Parathyroid adenoma (tissue), 2 donors: ENCODE data around the gene NPAS3.

Experiments
- H2AFZ ChIP-seq: fragments of 300-600 bp; sonication (generic); one replicate; pipeline ENCODE4 v1.7.0; 2017; ENCODE audit warnings: antibody characterized with exemption, mild to moderate bottlenecking
- H3K27ac ChIP-seq: fragments of 300-600 bp; sonication (generic); one replicate; pipeline ENCODE4 v1.7.0; 2017
- H3K27me3 ChIP-seq: fragments of 300-600 bp; sonication (generic); one replicate; pipeline ENCODE4 v1.7.0; 2017; ENCODE audit warnings: low read length; ENCODE audit not compliant: control insufficient read depth, insufficient read depth
- H3K36me3 ChIP-seq: fragments of 300-600 bp; sonication (generic); one replicate; pipeline ENCODE4 v1.7.0; 2017; ENCODE audit warnings: low read length; ENCODE audit not compliant: control insufficient read depth, insufficient read depth
- H3K4me1 ChIP-seq: fragments of 300-600 bp; sonication (generic); one replicate; pipeline ENCODE4 v1.7.0; 2017; ENCODE audit warnings: control low read depth
- H3K4me2 ChIP-seq: fragments of 300-600 bp; sonication (generic); one replicate; pipeline ENCODE4 v1.7.0; 2017; ENCODE audit warnings: low read length
- H3K4me3 ChIP-seq: fragments of 300-600 bp; sonication (generic); one replicate; pipeline ENCODE4 v1.7.0; 2017; ENCODE audit warnings: low read depth, low read length
- H3K79me2 ChIP-seq: fragments of 300-600 bp; sonication (generic); one replicate; pipeline ENCODE4 v1.7.0; 2017; ENCODE audit warnings: control low read depth
- H3K9ac ChIP-seq: fragments of 300-600 bp; sonication (generic); one replicate; pipeline ENCODE4 v1.7.0; 2017; ENCODE audit warnings: mild to moderate bottlenecking
- H3K9me3 ChIP-seq: fragments of 300-600 bp; sonication (generic); one replicate; pipeline ENCODE4 v1.7.0; 2017; ENCODE audit warnings: low read length; ENCODE audit not compliant: control insufficient read depth
- TF ChIP-seq, protein P1 (sequence below): fragments of 300-600 bp; sonication (generic); IDR thresholded peaks from one replicate; pipeline ENCODE4 v1.7.0; 2017; ENCODE audit warnings: antibody characterized with exemption, mild to moderate bottlenecking
- donor health status: primary hyperparathyroidism.

The NPAS3 gene

DNA sequence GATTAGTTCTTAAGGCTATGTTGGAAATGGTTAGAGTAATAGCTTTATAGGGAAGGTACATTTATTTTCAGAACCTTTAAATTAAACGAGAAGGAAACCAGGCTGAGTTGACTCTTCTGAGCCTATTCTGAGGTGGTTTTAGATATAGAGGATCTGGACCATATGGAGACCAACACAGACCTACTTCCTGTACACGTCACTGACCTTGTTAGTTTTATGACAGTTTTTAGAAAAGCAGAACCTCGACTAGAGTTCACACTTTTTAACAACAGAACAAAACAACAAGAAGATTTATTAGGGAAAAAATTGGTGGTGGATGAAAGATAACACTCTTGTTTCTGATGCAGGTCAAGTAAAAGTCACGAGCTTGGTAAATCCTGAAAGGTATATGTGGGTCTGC lies 107.1 kb downstream of the NPAS3 start:
- Histone ChIP-seq H3K9ac (no peak overlapping the region), H2AFZ (no peak overlapping the region), H3K4me3 (no peak overlapping the region), H3K27me3 (no peaks in the 10 kb centered on the region), H3K9me3 (no peaks in the 10 kb centered on the region), H3K4me2 (no peak overlapping the region), H3K36me3 (no peaks in the 10 kb centered on the region), H3K27ac (no peak overlapping the region), H3K79me2 (no peaks in the 10 kb centered on the region), H3K4me1 (no peaks in the 10 kb centered on the region)
- TF ChIP-seq, protein P1, sequence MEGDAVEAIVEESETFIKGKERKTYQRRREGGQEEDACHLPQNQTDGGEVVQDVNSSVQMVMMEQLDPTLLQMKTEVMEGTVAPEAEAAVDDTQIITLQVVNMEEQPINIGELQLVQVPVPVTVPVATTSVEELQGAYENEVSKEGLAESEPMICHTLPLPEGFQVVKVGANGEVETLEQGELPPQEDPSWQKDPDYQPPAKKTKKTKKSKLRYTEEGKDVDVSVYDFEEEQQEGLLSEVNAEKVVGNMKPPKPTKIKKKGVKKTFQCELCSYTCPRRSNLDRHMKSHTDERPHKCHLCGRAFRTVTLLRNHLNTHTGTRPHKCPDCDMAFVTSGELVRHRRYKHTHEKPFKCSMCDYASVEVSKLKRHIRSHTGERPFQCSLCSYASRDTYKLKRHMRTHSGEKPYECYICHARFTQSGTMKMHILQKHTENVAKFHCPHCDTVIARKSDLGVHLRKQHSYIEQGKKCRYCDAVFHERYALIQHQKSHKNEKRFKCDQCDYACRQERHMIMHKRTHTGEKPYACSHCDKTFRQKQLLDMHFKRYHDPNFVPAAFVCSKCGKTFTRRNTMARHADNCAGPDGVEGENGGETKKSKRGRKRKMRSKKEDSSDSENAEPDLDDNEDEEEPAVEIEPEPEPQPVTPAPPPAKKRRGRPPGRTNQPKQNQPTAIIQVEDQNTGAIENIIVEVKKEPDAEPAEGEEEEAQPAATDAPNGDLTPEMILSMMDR, result no peak

DNA sequence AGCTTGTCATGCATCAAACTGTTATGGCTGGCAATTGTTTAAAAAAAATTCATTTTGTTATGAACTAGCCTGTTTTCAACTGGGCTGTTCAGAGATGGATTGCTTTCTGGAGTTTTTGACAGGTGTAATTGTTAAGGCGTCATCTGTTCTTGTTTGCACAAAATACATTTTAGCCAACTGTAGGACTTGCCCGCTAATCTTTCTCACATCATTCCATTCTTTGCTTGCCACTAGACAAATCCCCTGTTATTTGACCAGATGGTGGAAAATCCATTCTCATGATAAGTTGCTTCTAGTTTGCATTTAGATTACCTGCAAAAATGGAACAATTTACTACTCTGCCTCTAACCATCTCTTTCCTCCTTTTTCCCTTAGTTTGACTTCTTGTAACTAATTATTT lies 114.3 kb downstream of the NPAS3 start:
- no peak overlapping the region for H3K9ac ChIP-seq
- no peaks in the 10 kb centered on the region for H3K4me1 ChIP-seq
- H3K36me3 ChIP-seq, result no peaks in the 10 kb centered on the region

DNA sequence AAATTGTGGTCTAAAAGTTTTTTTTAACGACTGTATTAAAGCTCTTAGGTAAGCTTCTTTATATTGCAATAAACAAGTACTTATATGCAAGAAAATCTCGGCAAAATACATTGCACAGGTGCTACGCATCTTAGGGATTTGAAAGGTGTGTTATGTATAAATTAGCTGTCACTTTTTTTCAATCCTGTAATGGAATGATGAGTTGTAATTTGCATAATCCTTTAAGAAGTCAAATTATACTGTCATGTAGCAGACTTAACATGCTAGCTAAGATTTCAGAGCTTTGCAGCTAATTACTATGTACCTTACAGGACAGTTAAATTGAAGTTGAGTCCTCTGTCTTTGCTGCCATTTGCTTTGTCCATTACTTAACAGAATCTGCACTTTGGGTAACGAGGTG lies 117.5 kb downstream of the NPAS3 start:
- H3K27me3 ChIP-seq, result no peaks in the 10 kb centered on the region
- no peaks in the 10 kb centered on the region for H3K9me3 ChIP-seq
- no peak overlapping the region for H3K9ac ChIP-seq
- H3K27ac ChIP-seq, result no peak overlapping the region
- H3K36me3 ChIP-seq, result no peaks in the 10 kb centered on the region
- TF ChIP-seq, protein P1, result no peak
- H3K4me1 ChIP-seq, result no peaks in the 10 kb centered on the region
- H2AFZ ChIP-seq, result no peak overlapping the region
- H3K4me2 ChIP-seq, result no peak overlapping the region
- H3K4me3 ChIP-seq, result no peak overlapping the region
- no peaks in the 10 kb centered on the region for H3K79me2 ChIP-seq

More for the DNA sequence above, 114.3 kb downstream of the NPAS3 start:
- H3K27ac ChIP-seq, result no peak overlapping the region
- H3K79me2 ChIP-seq, result no peaks in the 10 kb centered on the region
- H3K27me3 ChIP-seq, result no peaks in the 10 kb centered on the region
- TF ChIP-seq, protein P1, result no peak
- no peaks in the 10 kb centered on the region for H3K9me3 ChIP-seq
- no peak overlapping the region for H3K4me3 ChIP-seq
- no peak overlapping the region for H3K4me2 ChIP-seq
- no peak overlapping the region for H2AFZ ChIP-seq

DNA sequence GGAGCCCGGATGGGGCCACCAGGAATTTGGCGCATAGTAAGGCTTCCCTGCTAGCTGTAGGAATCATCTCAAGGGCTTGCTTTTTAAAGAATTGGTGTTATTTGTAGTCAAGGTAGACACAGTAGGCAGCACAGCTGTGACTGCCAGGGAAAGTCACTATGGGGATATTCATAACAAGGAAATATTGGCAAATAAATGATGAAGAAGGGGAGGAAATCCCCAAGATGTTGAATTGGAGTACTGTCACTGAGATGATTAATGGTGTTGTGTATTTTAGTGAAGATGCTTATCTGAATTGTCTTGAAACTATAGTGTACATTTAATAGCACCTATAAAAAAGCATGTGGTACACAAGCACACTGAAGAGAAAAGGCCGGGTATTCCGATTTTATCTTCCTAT lies 118.9 kb downstream of the NPAS3 start:
- no peaks in the 10 kb centered on the region for H3K4me1 ChIP-seq
- no peak overlapping the region for H3K27ac ChIP-seq
- no peak overlapping the region for H2AFZ ChIP-seq
- TF ChIP-seq, protein P1, result no peak
- no peaks in the 10 kb centered on the region for H3K9me3 ChIP-seq
- no peaks in the 10 kb centered on the region for H3K27me3 ChIP-seq
- no peaks in the 10 kb centered on the region for H3K79me2 ChIP-seq
- H3K4me2 ChIP-seq, result no peak overlapping the region
- H3K4me3 ChIP-seq, result no peak overlapping the region
- H3K36me3 ChIP-seq, result no peaks in the 10 kb centered on the region
- H3K9ac ChIP-seq, result no peak overlapping the region

DNA sequence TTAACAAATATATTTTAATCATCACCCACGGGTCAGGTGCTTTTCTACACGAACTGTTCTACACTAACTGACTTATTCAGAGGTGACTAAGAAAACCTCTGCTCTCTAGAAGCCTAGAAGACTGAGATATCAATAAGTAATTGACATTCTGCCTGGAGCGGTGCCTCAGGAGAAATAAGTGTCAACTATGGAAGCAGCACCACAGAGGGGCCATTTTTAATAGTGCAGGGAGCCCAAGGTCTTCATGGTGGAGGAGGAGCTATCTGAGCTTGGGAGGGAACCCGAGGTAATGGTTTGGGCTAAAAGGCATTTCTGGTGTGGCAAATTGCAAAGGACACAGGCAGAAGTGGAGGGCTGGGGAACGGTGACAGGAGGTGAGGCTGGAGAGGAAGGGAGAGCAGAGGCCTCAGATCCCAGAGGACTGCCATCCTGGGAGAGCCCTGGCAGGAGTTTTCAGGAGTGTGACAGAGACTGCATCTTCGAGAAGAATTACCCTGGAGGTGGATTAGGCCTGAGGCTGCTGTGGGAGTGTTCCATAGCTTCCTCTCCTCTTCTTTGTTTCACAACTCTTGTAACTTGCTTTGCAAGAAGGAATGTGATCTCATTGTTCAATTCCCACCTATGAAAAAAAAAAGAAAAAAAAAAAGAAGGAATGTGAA lies 123.1 kb downstream of the NPAS3 start:
- H3K36me3 ChIP-seq, result no peaks in the 10 kb centered on the region
- H3K4me1 ChIP-seq, result no peaks in the 10 kb centered on the region
- H3K79me2 ChIP-seq, result no peaks in the 10 kb centered on the region
- no peak overlapping the region for H3K27ac ChIP-seq
- no peaks in the 10 kb centered on the region for H3K9me3 ChIP-seq
- H3K27me3 ChIP-seq, result no peaks in the 10 kb centered on the region
- H3K9ac ChIP-seq, result no peak overlapping the region
- no peak overlapping the region for H3K4me3 ChIP-seq
- no peak overlapping the region for H2AFZ ChIP-seq
- TF ChIP-seq, protein P1, result no peak
- H3K4me2 ChIP-seq, result no peak overlapping the region
